CD14-positive monocyte (primary cell): ENCODE data around the gene TMEM161B. TPM values are rescaled to one million over a fixed set of nuclear protein-coding genes. Genes with fewer than 3 reads are reported as not detected.

Experiments
- DNase-seq, 3 donors: peaks; one replicate each; pipeline ENCODE4 v3.0.0-alpha.2; 2011 to 2022
- H2AFZ ChIP-seq: 2 replicates; pipeline ENCODE4 v1.6.0; 2012; ENCODE audit warnings: mild to moderate bottlenecking, low read depth, low read length, inconsistent platforms; ENCODE audit not compliant: insufficient read depth, poor library complexity, severe bottlenecking
- H3K27ac ChIP-seq, 2 donors: 1 replicate in 1 of 2; 2 replicates in 1 of 2; pipeline ENCODE4 v1.5.1; 2012 to 2013; ENCODE audit warnings: low read length in 2 of 2, control low read depth in 1 of 2, inconsistent platforms in 1 of 2, low read depth in 1 of 2, mild to moderate bottlenecking in 1 of 2
- H3K27me3 ChIP-seq, 2 donors: one replicate each; pipeline versions ENCODE4 v1.6.0 to v1.6.1; 2011 to 2013; ENCODE audit warnings: low read length in 2 of 2; ENCODE audit not compliant: control insufficient read depth in 2 of 2, insufficient read depth in 2 of 2
- H3K36me3 ChIP-seq, 2 donors: replicated peaks in 1 of 2; 1 replicate in 1 of 2; 2 replicates in 1 of 2; pipeline versions ENCODE4 v1.5.1 to v1.6.1; 2012 to 2013; ENCODE audit warnings: low read length in 2 of 2, control low read depth in 1 of 2, inconsistent platforms in 1 of 2, mild to moderate bottlenecking in 1 of 2; ENCODE audit not compliant: insufficient read depth in 2 of 2, control insufficient read depth in 1 of 2
- H3K4me1 ChIP-seq, 2 donors: 1 replicate in 1 of 2; 2 replicates in 1 of 2; pipeline versions ENCODE4 v1.5.1 to v1.6.1; 2012 to 2013; ENCODE audit warnings: low read length in 2 of 2, control low read depth in 1 of 2, inconsistent platforms in 1 of 2, mild to moderate bottlenecking in 1 of 2, moderate library complexity in 1 of 2; ENCODE audit not compliant: insufficient read depth in 2 of 2, control insufficient read depth in 1 of 2
- H3K4me2 ChIP-seq: replicated peaks from 2 replicates; pipeline ENCODE3; 2012; ENCODE audit warnings: low read length, moderate library complexity, mild to moderate bottlenecking; ENCODE audit not compliant: poor library complexity, severe bottlenecking; ENCODE audit errors: extremely low read depth
- H3K4me3 ChIP-seq, 3 experiments: fragments of 200-600 bp in 1 of 3; sonication (generic) in 1 of 3; replicated peaks in 1 of 3; 1 replicate in 2 of 3; 2 replicates in 1 of 3; pipeline ENCODE4 v1.5.1; 2011 to 2013; ENCODE audit warnings: low read length in 3 of 3, mild to moderate bottlenecking in 3 of 3, control low read depth in 2 of 3, low read depth in 2 of 3, inconsistent platforms in 1 of 3, moderate library complexity in 1 of 3
- H3K79me2 ChIP-seq: 2 replicates; pipeline ENCODE4 v1.6.0; 2012; ENCODE audit warnings: mild to moderate bottlenecking, control low read depth, inconsistent platforms, low read length, moderate library complexity; ENCODE audit not compliant: insufficient read depth
- H3K9ac ChIP-seq: 2 replicates; pipeline ENCODE4 v1.6.0; 2017; ENCODE audit warnings: low read length, mild to moderate bottlenecking; ENCODE audit not compliant: insufficient read depth, poor library complexity, severe bottlenecking
- H3K9me3 ChIP-seq, 2 donors: replicated peaks in 1 of 2; 1 replicate in 1 of 2; 2 replicates in 1 of 2; pipeline versions ENCODE4 v1.5.1 to v1.6.1; 2012 to 2013; ENCODE audit warnings: low read length in 2 of 2, control low read depth in 1 of 2; ENCODE audit not compliant: control insufficient read depth in 1 of 2, insufficient read depth in 1 of 2
- H4K20me1 ChIP-seq: 2 replicates; pipeline ENCODE4 v1.6.0; 2012; ENCODE audit warnings: mild to moderate bottlenecking, low read length, control low read depth, moderate library complexity; ENCODE audit not compliant: insufficient read depth
- H3K27ac Mint-ChIP-seq, 7 donors: one replicate each; pipeline ENCODE4 v1.8.0; 2020; ENCODE audit warnings: mild to moderate bottlenecking in 7 of 7, mixed read lengths in 7 of 7, moderate library complexity in 6 of 7, inconsistent platforms in 2 of 7
- H3K27me3 Mint-ChIP-seq, 3 donors: one replicate each; pipeline ENCODE4 v1.8.0; 2021 to 2022; ENCODE audit warnings: low read depth in 3 of 3, mild to moderate bottlenecking in 3 of 3, mixed read lengths in 3 of 3, moderate library complexity in 3 of 3, inconsistent platforms in 1 of 3
- H3K36me3 Mint-ChIP-seq, 2 donors: one replicate each; pipeline ENCODE4 v1.8.0; 2020; ENCODE audit warnings: mixed read lengths in 2 of 2, inconsistent platforms in 1 of 2, mild to moderate bottlenecking in 1 of 2
- H3K4me1 Mint-ChIP-seq: one replicate; pipeline ENCODE4 v1.8.0; 2020; ENCODE audit warnings: mild to moderate bottlenecking, mixed read lengths
- H3K4me3 Mint-ChIP-seq, 2 donors: one replicate each; pipeline ENCODE4 v1.8.0; 2020; ENCODE audit warnings: mild to moderate bottlenecking in 2 of 2, mixed read lengths in 2 of 2, moderate library complexity in 1 of 2
- H3K9me3 Mint-ChIP-seq, 7 donors: one replicate each; pipeline ENCODE4 v1.8.0; 2020 to 2022; ENCODE audit warnings: mixed read lengths in 7 of 7, mild to moderate bottlenecking in 6 of 7, moderate library complexity in 6 of 7, inconsistent platforms in 2 of 7
- WGBS: methylation state at CpG from one replicate; pipeline ENCODE4 v1.1.5; 2013; ENCODE audit warnings: missing lambda C conversion rate; ENCODE audit not compliant: insufficient coverage; 5-methylcytosine and 5-hydroxymethylcytosine counted together
- intact Hi-C, 2 donors: fragments of 100-400 bp; cut with micrococcal nuclease; formaldehyde crosslinking; loops; one replicate each; pipeline versions ENCODE4 v1.15.0 to v1.15.1; 2023
- polyA plus RNA-seq, 3 donors: library from polyadenylated mRNA; depleted of rRNA in 1 of 3; unstranded in 2 of 3; stranded (reverse) in 1 of 3; fragments of 300-500 nt in 2 of 3; fragments of >200 nt in 1 of 3; fragmentation: Illumina TruSeq in 2 of 3; gene quantifications; 1 replicate in 2 of 3; 2 replicates in 1 of 3; pipeline ENCODE4 v1.2.3, GENCODE V29; 2012 to 2021
- TF ChIP-seq, protein P1 (sequence below): fragments of 200-600 bp; IDR thresholded peaks from one replicate; pipeline ENCODE4 v1.8.0; 2022; ENCODE audit warnings: antibody characterized with exemption, mild to moderate bottlenecking

The TMEM161B gene
- polyA plus RNA-seq, 3 donors = 4.4 to 9.4 (median 5.0) TPM

DNA sequence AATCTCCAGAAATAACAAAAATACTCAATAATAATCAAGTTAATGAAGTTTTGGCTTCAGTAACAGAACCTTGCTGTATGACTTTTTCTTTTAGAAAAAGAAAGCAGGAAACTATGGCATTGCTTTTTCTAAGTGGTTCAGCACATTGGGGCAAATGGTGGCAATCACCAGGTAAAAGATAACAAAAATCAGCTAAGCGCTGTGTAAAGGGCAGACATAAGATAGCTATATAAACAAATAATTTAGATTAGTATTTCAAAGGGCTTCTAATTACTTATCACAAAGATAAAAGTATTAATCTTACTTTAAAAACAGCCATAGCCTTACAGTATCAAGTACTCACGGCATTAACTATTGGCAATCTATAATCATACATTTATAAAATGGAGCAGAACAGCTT lies 10.0 kb downstream of the TMEM161B start:
- peaks cover 55% of the 10 kb centered on the region for H4K20me1 ChIP-seq
- Mint-ChIP-seq H3K27me3 (no peaks in the 10 kb centered on the region), H3K4me1 (peaks cover 2% of the 10 kb centered on the region), H3K36me3 (peaks cover 9 to 15% of the 10 kb centered on the region in 2 donors), H3K4me3 (no peak overlapping the region), H3K27ac (no peak overlapping the region), H3K9me3 (no peaks in the 10 kb centered on the region)
- WGBS = 100% methylated on average over 1 of the region's 2 CpGs
- no peaks in the 10 kb centered on the region for H3K36me3 ChIP-seq
- TF ChIP-seq, protein P1, sequence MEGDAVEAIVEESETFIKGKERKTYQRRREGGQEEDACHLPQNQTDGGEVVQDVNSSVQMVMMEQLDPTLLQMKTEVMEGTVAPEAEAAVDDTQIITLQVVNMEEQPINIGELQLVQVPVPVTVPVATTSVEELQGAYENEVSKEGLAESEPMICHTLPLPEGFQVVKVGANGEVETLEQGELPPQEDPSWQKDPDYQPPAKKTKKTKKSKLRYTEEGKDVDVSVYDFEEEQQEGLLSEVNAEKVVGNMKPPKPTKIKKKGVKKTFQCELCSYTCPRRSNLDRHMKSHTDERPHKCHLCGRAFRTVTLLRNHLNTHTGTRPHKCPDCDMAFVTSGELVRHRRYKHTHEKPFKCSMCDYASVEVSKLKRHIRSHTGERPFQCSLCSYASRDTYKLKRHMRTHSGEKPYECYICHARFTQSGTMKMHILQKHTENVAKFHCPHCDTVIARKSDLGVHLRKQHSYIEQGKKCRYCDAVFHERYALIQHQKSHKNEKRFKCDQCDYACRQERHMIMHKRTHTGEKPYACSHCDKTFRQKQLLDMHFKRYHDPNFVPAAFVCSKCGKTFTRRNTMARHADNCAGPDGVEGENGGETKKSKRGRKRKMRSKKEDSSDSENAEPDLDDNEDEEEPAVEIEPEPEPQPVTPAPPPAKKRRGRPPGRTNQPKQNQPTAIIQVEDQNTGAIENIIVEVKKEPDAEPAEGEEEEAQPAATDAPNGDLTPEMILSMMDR = no peak
- intact Hi-C loops = no loop called here
- H3K4me2 ChIP-seq = no peak overlapping the region
- H3K9ac ChIP-seq = no peak overlapping the region
- H3K27ac ChIP-seq = no peak overlapping the region
- no peak overlapping the region for H2AFZ ChIP-seq
- no peak overlapping the region for H3K4me3 ChIP-seq
- H3K9me3 ChIP-seq = no peaks in the 10 kb centered on the region
- H3K27me3 ChIP-seq = no peaks in the 10 kb centered on the region
- no peak for DNase-seq
- H3K4me1 ChIP-seq = no peaks in the 10 kb centered on the region
- peaks cover 94% of the 10 kb centered on the region for H3K79me2 ChIP-seq

DNA sequence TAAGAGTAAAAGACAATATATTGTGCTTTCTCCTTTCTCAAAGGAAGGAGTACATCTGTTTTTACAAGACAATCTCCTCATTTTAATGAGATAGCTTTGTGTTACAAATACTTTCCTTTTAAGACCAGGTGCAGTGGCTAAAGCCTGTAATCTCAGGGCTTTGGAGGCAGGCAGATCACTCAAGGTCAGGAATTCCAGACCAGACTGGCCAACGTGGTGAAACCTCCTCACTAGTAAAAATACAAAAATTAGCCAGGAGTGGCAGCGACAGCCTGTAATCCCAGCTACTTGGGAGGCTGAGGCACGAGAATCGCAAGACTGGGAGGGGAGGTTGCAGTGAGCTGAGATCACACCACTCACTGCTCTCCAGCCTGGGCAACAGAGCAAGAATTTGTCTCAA lies 11.8 kb downstream of the TMEM161B start:
- TF ChIP-seq, protein P1 = no peak
- Histone ChIP-seq H3K27me3 (no peaks in the 10 kb centered on the region), H3K4me1 (no peaks in the 10 kb centered on the region), H3K27ac (no peak overlapping the region), H3K4me2 (no peak overlapping the region), H4K20me1 (peaks cover 54% of the 10 kb centered on the region), H3K9ac (no peak overlapping the region), H3K9me3 (no peaks in the 10 kb centered on the region), H2AFZ (no peak overlapping the region), H3K36me3 (peaks cover 0 to 6% of the 10 kb centered on the region in 2 donors), H3K79me2 (peaks cover 93% of the 10 kb centered on the region), H3K4me3 (no peak overlapping the region)
- H3K4me1 Mint-ChIP-seq = peaks cover 2% of the 10 kb centered on the region
- WGBS = 80% methylated on average over 2 of the region's 4 CpGs
- peaks cover 0 to 2% (median 0%) of the 10 kb centered on the region in 7 donors for H3K9me3 Mint-ChIP-seq
- H3K4me3 Mint-ChIP-seq = no peak overlapping the region
- DNase-seq = no peak
- no peaks in the 10 kb centered on the region for H3K27me3 Mint-ChIP-seq
- no peak overlapping the region for H3K27ac Mint-ChIP-seq
- intact Hi-C loops = no loop called here
- peaks cover 7 to 10% of the 10 kb centered on the region in 2 donors for H3K36me3 Mint-ChIP-seq
